CD4-positive, alpha-beta T cell (primary cell): Measurements from ENCODE around the gene CDC42EP4. TPM values are rescaled to one million over a fixed set of nuclear protein-coding genes. Genes with fewer than 3 reads are reported as not detected.

Experiments
- ATAC-seq: fragments of 200-7000 bp; cut with Tn5 transposase; one replicate; pipeline ENCODE4 v1.10.0; 2022; ENCODE audit warnings: mild to moderate bottlenecking; ENCODE audit not compliant: poor library complexity
- CTCF ChIA-PET: fragments of 350-600 bp; sonication (Branson Sonifier 250); formaldehyde crosslinking; loops from one replicate; lab custom pipeline; 2021; ENCODE audit warnings: antibody characterized with exemption, inconsistent platforms; lab: Charles Lee
- POLR2A ChIA-PET: fragments of 350-600 bp; sonication (Branson Sonifier 250); formaldehyde crosslinking; loops from one replicate; lab custom pipeline; 2021; ENCODE audit warnings: antibody characterized with exemption, inconsistent platforms; lab: Charles Lee
- DNase-seq, 14 experiments: peaks; one replicate each; pipeline ENCODE4 v3.0.0-alpha.2; 2013 to 2020; ENCODE audit warnings: mixed read lengths in 2 of 14
- H3K27ac ChIP-seq, 2 donors: one replicate each; pipeline versions ENCODE4 v1.5.1 to v1.7.0; 2013; ENCODE audit warnings: low read length in 2 of 2, low read depth in 1 of 2, mild to moderate bottlenecking in 1 of 2
- H3K27me3 ChIP-seq, 2 experiments: 1 replicate in 1 of 2; 2 replicates in 1 of 2; pipeline versions ENCODE4 v1.6.1 to v1.7.0; 2013; ENCODE audit warnings: low read length in 2 of 2, control low read depth in 1 of 2, mild to moderate bottlenecking in 1 of 2, moderate library complexity in 1 of 2; ENCODE audit not compliant: insufficient read depth in 2 of 2, control insufficient read depth in 1 of 2
- H3K36me3 ChIP-seq: one replicate; pipeline ENCODE4 v1.6.1; 2013; ENCODE audit warnings: low read length, control low read depth; ENCODE audit not compliant: insufficient read depth
- H3K4me1 ChIP-seq: one replicate; pipeline ENCODE4 v1.6.1; 2013; ENCODE audit warnings: low read length, control low read depth; ENCODE audit not compliant: insufficient read depth
- H3K4me3 ChIP-seq: one replicate; pipeline ENCODE4 v1.5.1; 2013; ENCODE audit warnings: mild to moderate bottlenecking, low read length, moderate library complexity
- H3K9me3 ChIP-seq, 2 experiments: 1 replicate in 1 of 2; 2 replicates in 1 of 2; pipeline versions ENCODE4 v1.6.1 to v1.7.0; 2013; ENCODE audit warnings: low read length in 2 of 2, mild to moderate bottlenecking in 2 of 2, control low read depth in 1 of 2, moderate library complexity in 1 of 2; ENCODE audit not compliant: control insufficient read depth in 1 of 2, insufficient read depth in 1 of 2
- H3K27ac Mint-ChIP-seq: one replicate; pipeline ENCODE4 v1.8.0; 2020; ENCODE audit warnings: mixed read lengths
- H3K27me3 Mint-ChIP-seq: one replicate; pipeline ENCODE4 v1.8.0; 2021; ENCODE audit warnings: mixed read lengths
- H3K36me3 Mint-ChIP-seq: one replicate; pipeline ENCODE4 v1.8.0; 2021; ENCODE audit warnings: low read depth, mixed read lengths
- H3K4me1 Mint-ChIP-seq: one replicate; pipeline ENCODE4 v1.8.0; 2021; ENCODE audit warnings: low read depth, mixed read lengths
- H3K4me3 Mint-ChIP-seq: one replicate; pipeline ENCODE4 v1.8.0; 2020; ENCODE audit warnings: mild to moderate bottlenecking, mixed read lengths
- H3K9me3 Mint-ChIP-seq: one replicate; pipeline ENCODE4 v1.8.0; 2020; ENCODE audit warnings: mixed read lengths
- CTCF ChIP-seq: fragments of 200-600 bp; IDR thresholded peaks from one replicate; pipeline ENCODE4 v1.8.0; 2022; ENCODE audit warnings: antibody characterized with exemption, mild to moderate bottlenecking
- intact Hi-C, 2 experiments: fragments of 100-400 bp; cut with DNase I in 1 of 2; cut with micrococcal nuclease in 1 of 2; formaldehyde crosslinking; loops; one replicate each; pipeline versions ENCODE4 v1.15.1 to v1.9.0; 2023 to 2025; cut with DNase I, micrococcal nuclease
- total RNA-seq, 174 experiments: library from RNA in 2 of 174; stranded (reverse) in 2 of 174; gene quantifications; one replicate each; pipeline ENCODE4 v1.2.3 and lab custom pipeline; 2021 to 2026

Gene CDC42EP4
- total RNA-seq, 2 experiments from 2014 or later: 2.9 to 3.5 TPM

GRCh38 chr17:73349647-73350046 is 37.8 kb upstream of the CDC42EP4 start:
- Histone ChIP-seq H3K4me3 (no peak overlapping the region), H3K9me3 (no peaks in the 10 kb centered on the region), H3K27ac (no peak overlapping the region), H3K36me3 (no peaks in the 10 kb centered on the region), H3K27me3 (no peaks in the 10 kb centered on the region), H3K4me1 (no peaks in the 10 kb centered on the region)
- DNase-seq (no peak), ATAC-seq (no peak)
- no peaks in the 10 kb centered on the region for H3K4me1 Mint-ChIP-seq
- H3K4me3 Mint-ChIP-seq: no peak overlapping the region
- no peak overlapping the region for H3K27ac Mint-ChIP-seq
- no peaks in the 10 kb centered on the region for H3K36me3 Mint-ChIP-seq
- H3K27me3 Mint-ChIP-seq: no peaks in the 10 kb centered on the region
- ChIA-PET CTCF (no interaction called here), POLR2A (no interaction called here)
- TF ChIP-seq CTCF: no peak
- H3K9me3 Mint-ChIP-seq: no peaks in the 10 kb centered on the region
- intact Hi-C loops: no loop called here

GRCh38 chr17:73349138-73349537 is 37.3 kb upstream of the CDC42EP4 start:
- H3K27ac ChIP-seq: no peak overlapping the region
- DNase-seq (no peak), ATAC-seq (no peak)
- Mint-ChIP-seq H3K27ac (no peak overlapping the region), H3K27me3 (no peaks in the 10 kb centered on the region), H3K4me3 (no peak overlapping the region), H3K4me1 (no peaks in the 10 kb centered on the region), H3K36me3 (no peaks in the 10 kb centered on the region), H3K9me3 (no peaks in the 10 kb centered on the region)
- no peaks in the 10 kb centered on the region for H3K27me3 ChIP-seq
- no peaks in the 10 kb centered on the region for H3K9me3 ChIP-seq
- TF ChIP-seq CTCF: no peak
- POLR2A ChIA-PET: no interaction called here
- no peak overlapping the region for H3K4me3 ChIP-seq
- H3K4me1 ChIP-seq: no peaks in the 10 kb centered on the region
- CTCF ChIA-PET: no interaction called here
- intact Hi-C loops: no loop called here
- no peaks in the 10 kb centered on the region for H3K36me3 ChIP-seq

- Mint-ChIP-seq H3K4me1 (no peaks in the 10 kb centered on the region), H3K27me3 (no peaks in the 10 kb centered on the region), H3K36me3 (no peaks in the 10 kb centered on the region), H3K9me3 (no peaks in the 10 kb centered on the region), H3K4me3 (no peak overlapping the region), H3K27ac (no peak overlapping the region)
- Histone ChIP-seq H3K36me3 (no peaks in the 10 kb centered on the region), H3K4me1 (no peaks in the 10 kb centered on the region), H3K9me3 (no peaks in the 10 kb centered on the region), H3K4me3 (no peak overlapping the region), H3K27ac (no peak overlapping the region), H3K27me3 (no peaks in the 10 kb centered on the region)
- DNase-seq (no peak), ATAC-seq (no peak)
- POLR2A ChIA-PET: no interaction called here
- intact Hi-C loops: no loop called here
- no peak for TF ChIP-seq CTCF
- CTCF ChIA-PET: no interaction called here
Measured at GRCh38 chr17:73348829-73349095, 37.0 kb upstream of the CDC42EP4 start.
